HG02588 (cell line): ENCODE measurements around the gene RBBP8.
"Not testable (repeated sequence)": the region's sequence is repeated elsewhere in the genome, so short reads cannot be mapped to it uniquely, and the experiment has no call there.

Source experiments
- ATAC-seq: cut with Tn5 transposase; IDR thresholded peaks from one replicate; pipeline ENCODE4 v1.9.1; 2021; ENCODE audit warnings: mild to moderate bottlenecking, moderate library complexity; ENCODE audit not compliant: unreplicated experiment

Gene RBBP8

DNA sequence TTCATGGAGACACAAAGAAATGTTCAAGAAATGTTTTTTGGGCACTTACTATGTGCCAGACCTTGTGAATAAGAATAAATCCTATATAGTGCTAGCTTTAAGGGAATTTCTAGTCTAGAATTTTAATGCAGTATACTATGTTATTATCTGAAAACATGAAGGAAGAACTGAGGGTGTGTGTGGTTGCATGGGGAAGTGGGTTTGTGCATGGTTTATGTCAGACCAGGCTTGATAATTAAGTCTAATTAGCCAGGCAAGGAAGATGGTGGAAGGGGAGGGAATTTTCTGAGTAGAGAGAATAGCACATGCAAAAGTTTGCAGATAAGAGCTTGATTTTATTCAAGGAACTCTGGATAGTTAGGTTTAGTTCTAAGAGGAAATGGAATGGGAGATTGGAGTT is 6.5 kb downstream of the RBBP8 start:
- no peak for ATAC-seq

DNA sequence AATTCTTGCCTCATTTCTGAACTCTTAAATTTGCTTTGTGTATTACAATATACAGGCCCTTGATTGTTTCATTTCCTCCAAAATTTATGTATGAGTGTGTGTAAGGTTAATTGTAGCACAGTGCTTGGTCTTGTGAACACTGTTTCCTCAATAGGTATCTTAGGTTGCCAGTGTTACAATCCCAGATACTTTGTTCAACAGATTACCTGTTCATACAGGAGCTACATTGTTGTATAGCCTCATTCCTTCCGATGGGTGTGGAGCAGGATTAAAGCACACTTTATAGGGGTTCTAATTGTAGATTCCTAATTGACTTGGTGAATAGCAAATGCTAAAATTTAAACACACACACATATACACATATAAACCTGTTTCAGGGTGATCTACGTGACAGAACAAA is 10.7 kb downstream of the RBBP8 start:
- ATAC-seq, result no peak

DNA sequence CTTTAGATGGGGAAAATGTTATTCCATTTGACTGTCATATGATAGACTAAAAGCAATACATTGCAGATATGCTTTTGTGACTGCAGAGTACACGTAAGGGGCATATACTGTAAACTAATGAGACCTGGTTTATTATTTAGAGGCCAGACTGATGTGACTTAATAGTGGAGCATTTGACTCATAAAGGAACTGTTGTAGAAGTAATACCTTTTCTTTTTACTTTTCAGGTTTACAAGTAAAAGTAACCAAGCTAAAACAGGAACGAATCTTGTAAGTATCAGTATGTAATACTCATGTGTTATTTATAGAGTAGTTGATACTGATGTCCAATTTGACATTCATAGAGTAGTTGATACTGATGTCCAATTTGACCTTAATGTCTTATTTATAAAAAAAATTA is 13.1 kb downstream of the RBBP8 start:
- ATAC-seq, result no peak

DNA sequence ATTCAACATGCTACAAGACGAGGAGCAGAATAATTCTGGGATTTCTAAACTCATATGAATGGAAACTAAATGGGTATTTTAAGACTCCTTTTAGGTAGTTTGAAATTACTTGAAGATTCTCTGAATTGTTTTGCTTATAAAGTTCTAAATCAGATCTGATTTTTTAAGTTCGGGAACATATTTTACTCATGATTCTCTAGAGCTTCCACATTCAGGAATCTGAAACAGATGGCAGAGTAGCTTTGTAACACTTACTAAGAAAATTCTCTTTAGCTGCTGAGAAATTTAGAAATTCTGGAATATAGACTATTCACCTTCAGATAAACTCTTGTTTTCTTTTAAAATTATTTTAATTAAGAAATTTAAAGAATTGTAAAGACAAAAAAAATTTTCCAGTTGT is 13.7 kb downstream of the RBBP8 start:
- no peak for ATAC-seq

DNA sequence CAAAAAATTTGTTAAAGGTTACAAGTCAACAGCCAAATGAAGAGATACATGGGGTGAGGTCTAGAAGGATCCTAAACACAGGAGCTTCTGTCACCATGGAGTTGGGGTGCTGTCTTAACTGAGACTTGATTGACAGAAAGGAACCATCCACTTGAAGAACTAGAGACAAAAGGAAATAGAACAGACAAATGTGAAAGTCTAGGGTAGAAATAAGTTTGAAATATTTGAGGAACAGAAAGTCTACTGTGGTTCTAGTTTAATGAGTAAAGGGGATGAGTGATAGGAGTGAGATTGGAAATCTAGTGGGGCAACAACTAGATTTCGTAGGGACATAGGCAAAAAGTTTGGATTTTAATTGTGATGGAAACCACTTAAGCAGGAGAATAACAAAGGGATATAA is 18.7 kb downstream of the RBBP8 start:
- no peak for ATAC-seq

DNA sequence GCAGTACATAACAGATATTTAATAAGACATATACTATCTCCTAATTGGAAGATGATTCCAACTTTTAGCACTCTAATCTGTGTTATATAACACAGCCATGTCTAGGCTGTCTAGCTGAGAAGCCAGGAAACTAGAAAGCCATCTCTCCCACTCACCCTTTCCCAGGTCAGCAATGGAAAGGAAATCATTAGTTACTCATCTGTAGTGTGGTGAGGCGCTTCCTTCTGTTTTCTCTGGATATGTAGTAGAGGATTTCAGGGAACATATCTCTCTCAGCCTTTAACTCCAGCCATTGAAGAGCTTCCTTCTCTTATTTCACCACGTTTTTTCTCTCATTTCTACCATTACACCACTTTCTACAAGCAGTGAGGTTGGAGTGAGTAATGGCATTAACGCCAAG is 19.4 kb downstream of the RBBP8 start:
- no peak for ATAC-seq

DNA sequence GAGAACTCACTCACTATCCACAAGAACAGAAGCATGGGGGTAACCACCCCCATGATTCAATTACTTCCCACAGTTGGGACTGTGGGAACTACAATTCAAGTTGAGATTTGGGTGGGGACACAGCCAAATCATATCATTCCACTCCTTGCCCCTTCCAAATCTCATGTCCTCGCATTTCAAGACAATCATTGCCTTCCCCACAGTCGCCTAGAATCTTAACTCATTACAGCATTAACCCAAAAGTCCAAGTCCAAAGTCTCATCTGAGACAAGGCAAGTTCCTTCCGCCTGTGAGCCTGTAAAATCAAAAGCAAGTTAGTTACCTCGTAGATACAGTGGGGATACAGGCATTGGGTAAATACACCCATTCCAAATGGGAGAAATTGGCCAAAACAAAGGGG is 20.9 kb downstream of the RBBP8 start:
- ATAC-seq, result not testable (repeated sequence)

DNA sequence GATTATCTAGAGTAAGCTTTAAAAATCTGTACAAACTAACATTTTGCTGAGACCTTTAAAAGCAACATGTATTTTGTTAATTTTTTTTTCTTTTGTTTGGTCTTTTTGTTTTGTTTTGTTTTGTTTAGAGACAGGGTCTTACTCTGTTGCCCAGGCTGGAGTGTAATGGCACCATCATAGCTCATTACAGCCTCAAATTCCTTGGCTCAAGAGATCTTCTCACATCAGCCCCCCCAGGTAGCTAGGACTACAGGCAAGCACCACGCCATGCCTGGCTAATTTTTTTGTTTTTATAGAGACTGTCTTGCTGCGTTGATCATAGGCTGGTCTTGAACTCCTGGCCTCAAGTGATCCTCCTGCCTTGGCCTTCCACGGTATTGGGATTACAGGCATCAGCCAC is 23.1 kb downstream of the RBBP8 start:
- no peak for ATAC-seq

DNA sequence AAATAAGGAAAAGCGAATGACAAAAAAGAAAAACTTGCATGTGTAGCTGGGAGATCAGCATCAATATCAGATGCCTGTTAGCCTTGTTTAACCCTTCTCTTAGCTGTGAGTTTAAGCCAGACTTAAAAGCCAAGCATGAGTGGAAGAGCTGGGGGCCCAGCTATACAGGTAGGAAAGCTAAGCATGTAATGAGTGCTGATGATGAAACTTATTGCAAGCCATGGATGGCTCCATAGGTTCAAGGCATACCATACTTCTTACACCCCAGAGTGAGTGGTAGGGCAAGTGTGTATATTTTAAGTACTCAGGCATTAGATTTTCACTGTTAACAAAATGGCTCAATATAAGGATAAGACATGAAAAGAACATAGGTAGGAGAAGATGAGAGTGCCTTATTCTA is 28.0 kb downstream of the RBBP8 start:
- ATAC-seq, result no peak

DNA sequence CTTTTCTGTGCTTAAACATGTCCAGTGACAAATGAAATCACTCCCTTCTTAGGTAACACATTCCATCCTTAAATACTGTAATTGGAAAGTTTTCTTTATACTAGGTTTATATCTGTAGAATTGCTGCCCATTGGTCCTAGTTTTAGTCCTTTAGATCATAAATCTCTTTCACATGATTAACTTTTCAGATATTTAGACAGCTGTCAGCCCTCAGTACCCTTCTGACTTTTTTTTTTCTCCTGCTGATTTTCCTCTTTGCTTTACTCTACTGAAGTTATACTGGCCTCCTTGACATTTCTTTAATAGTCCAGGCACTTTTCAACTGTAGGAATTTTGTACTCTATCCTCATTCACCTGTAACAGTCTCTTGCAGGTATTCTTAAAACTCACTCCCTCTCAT is 28.9 kb downstream of the RBBP8 start:
- ATAC-seq, result no peak

DNA sequence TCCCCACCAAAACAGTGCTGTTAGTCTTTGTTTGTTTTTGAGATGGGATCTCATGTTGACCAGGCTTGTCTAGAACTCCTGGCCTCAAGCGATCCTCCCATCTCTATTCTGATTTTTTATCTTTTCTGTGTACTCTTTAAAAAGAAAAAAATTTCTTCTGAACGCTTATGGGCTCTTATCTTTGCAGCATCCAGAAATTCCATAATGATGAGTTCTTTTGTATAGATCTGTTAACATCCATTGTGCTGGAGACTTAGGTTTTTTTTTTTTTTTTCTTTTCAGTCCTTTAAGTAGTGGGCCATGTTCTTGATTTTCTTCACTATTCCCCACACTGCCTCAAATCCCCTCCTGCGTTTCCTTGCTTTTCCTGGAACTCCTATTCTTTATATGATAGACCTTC is 31.0 kb downstream of the RBBP8 start:
- ATAC-seq, result no peak

DNA sequence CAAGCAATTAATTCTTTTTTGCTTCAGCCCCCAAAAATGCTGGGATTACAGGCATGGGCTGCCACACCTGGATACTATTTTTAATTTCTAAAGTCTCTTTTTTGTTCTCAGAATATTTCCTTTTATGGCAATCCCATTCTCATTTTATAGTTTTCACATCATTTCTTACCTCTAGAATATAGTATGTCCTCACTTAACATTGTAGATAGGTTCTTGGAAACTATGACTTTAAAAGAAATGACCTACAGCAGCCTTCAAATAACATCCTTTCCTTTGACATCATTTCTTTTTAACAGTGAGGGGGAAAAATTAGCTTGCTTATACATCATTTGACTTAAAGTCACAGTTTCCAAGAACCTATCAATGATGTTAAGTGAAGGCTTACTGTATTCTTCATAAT is 31.6 kb downstream of the RBBP8 start:
- ATAC-seq, result no peak

DNA sequence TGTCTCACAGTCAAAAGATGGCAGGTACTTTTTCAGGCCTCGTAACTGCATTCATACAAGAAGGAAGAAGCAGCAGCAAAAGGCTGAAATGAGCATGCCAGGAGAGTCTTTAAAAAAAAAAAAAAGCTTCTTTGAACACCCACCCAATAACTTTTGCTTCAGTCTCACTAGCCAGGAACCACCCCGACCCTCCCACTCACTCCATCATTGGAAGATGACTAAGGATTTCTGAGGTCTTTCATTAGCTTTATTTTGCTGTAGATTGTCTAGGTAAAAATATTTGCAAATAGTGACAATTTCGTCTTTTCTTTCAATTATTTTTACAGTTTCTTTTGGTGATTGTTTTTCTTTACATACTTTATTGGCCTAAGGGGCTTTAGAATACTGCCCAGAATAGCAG is 37.9 kb downstream of the RBBP8 start:
- ATAC-seq, result no peak

DNA sequence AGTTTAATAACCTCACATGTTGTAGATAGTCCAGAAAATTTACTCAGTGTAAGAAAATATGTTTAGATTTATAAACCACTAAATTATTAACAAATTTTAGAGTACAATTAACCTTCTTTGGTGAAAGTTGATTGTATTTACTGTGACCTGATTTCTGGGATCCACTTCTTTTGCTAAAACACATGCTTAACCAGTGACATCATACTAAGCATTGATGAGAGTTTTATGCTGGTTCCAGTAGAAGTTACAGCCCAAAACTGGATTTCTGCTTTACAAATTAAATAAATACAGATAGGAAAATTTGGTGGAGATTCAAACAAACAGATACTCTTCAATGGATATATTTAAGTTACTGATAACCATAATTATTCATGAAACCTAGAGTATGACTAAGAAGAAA is 40.9 kb downstream of the RBBP8 start:
- no peak for ATAC-seq

DNA sequence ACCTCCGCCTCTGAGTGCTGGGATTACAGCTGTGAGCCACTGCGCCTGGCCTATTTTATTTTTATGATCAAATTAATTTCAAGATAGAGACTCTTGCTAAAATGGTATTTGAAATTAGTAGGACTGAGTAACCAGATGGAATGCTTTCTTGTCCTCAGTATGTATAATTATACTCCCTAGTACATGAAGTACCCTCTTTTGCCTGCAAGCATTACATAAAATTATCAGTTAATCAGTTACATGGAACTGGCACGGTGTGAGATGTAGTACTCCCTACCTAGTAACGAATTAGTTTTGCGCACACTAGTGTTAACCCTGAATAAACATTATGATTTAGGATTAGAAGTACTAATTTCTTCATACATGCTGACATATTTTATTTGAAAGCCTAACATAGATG is 41.6 kb downstream of the RBBP8 start:
- no peak for ATAC-seq

DNA sequence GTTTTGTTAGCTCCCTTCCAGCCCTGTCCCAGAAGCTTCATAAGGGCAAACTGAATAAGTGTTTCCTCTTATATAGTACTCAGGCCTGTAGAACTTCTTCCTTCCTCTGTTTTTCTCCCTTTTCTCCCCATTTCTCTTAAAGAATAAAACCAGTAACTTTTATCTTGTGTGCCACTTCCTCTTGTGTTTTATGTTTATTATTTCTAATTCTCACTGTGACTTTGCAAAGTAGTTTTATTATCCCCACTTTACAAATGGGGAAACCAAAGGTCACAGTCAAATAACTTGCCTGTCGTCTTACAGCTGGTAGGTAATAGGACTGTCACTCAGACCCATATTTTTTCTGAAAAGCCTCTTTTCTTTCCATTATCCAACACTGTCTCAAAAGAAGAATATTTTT is 42.4 kb downstream of the RBBP8 start:
- no peak for ATAC-seq

DNA sequence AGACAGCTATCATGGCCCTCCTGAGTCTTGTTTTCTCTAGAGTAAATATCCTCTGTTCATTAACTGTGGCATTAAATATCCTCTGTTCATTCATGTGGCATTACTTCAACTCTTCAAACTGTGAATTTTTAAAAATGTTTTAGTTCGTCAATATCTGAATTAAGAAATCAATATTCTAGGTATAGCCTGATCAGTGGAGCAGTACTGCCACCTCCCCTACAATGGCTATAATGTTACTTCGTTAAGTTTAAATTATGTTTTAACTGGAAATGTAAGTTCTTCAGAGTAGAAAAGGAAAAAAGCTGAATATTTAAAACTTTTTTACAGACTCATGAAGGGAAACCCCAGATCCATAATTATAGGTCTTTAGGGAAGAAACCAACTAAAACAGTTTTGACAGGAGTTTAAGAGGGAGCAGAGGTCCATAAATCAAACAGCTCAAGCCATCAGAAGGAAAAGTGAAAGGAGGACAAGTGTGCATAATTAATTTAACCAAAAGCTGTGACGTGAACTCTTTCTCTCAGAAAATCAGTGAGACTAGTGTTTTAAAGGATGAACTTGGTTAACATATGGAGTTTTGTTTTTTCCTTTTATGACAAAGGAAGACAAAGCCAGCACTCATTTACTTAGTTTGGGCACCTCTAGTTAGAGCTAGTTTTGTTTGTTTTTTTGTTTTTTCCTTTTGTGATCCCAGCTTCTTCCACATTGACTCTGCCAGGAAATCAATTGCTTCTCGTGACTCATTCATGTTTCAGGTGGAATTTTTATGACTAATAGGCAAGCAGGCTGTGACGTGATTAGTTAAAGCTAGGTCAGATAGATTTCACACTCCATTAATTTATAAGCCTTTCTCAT is 44.9 kb downstream of the RBBP8 start:
- ATAC-seq, result no peak

DNA sequence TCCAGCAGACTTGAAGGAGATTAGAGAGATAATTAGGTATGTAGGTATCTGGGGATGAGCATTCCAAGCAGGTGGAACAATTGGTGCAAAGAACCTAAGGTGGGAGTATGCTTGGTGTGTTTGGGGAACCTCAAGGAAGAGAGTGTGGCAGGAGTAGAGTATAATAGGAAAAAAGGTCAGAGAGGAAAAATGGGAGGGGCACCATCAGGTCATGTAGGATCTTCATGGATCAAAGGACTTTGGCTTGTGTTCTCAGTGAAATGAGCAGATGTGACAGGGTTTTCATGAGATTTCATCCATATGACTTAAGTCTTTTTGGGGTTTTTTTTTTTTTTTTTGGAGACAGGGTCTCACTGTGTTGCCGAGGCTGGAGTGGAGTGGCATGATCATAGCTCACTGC is 47.3 kb downstream of the RBBP8 start:
- ATAC-seq, result no peak

DNA sequence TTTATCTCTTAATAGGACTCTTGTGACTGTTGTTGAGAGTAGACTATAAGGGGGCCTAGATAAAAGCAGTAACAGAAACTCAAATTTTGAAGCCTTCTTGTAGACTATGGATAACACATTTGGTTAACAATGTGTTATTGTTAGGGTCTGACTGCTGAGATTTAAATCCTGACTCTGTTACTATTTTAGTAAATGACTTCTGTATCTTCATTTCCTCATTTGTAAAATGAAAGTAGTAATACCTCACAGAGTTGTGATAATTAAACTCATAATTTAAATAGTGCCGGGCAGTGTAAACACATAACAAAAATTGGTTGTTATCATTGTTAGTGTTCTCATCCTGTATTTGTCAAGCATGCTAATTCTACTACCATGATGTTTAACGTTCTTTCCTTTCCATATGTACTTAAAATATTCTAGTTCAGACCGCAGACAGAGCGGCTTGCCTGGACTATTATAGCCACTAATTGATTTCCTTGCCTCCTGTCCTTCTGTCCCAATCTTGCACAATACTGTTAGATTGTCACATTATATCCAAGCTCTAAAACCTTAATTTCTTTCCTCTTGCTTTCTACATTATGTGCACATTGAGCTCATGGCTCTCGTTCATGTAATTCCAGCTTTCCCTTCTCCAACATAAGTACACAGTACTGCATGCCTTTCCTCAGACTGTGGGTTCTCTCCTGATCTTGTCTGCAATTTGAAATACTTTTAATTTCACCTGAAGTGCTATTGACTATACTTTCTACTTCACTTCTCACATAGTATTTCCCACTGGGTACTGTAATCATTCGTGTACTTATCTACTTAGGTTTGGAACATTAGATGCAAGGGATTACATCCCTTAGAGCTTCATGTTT is 48.4 kb downstream of the RBBP8 start:
- no peak for ATAC-seq

DNA sequence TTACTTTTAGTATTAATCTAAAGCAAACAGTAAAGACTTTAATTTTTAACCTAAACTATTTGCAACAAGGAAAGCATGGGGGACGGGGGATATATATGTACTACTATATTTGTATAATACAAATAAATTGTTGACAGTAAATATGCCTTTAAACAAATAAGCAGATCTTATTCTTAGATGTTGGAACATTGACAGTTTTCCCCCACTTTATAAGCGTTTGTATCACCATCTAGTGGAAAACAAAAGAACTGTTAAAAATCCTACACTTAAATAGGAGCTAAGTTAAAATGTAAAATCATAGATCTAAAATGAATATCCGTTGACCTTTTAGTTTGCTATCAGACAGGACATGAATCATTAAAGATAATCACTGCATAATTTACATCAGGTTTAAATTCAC is 50.0 kb downstream of the RBBP8 start:
- no peak for ATAC-seq

DNA sequence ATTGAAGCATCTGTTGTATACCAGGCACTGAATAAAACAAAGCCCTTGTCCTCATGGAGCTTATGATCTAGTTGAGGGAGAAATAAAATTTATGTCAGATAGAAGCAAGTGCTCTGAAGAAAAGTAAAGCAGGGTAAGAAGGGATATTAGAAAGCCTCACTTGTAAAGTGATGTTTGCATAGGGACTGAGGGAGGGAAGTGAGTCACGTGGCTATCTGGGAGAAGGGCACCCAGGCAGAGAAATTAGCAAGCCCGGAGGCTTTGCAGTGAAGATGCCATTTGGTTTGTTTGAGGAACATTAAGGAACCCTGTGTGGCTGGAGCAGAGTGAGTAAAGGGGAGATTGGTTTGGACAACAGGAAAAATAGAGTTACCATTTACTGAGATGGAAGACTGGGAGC is 52.1 kb downstream of the RBBP8 start:
- no peak for ATAC-seq

DNA sequence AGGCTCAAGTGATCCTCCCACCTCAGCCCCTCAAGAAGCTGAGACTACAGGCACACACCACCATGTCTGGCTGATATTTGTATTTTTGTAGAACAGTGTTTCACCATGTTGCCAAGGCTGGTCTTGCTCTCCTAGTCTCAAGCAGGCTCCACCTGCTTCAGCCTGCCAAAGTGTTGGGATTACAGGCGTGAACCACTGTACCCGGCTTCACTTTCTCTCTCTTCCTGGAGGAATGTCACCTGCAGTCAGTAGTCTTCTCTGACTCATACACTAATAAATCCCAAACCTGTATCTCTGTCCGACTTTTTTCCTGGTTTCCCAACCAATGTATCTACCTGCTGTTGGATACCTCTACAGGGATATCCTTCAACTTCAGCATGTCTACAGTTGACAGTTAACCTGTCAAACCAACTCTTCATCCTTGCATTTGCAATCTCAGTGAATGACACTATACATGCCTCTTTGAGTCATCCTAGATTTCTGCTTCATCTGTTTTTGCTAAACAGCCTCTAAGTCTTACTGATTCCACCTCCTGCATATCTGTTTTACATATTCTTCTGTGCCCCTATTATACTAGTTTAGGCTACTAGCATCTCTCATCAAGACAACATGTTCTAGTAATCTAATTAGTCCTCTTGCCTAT is 54.5 kb downstream of the RBBP8 start:
- ATAC-seq, result no peak
